Stimulated activated effector memory CD8-positive, alpha-beta T cell treated with anti-CD3 and anti-CD28 coated beads, Interleukin-12 subunit alpha, Interleukin-12 subunit beta, amount 100 ng/mL, for 72 hours (primary cell): ENCODE data around the gene LARGE2.

Source experiments
- ATAC-seq: fragments of 150-1000 bp; cut with Tn5 transposase; 2 replicates; pipeline ENCODE4 v1.10.0; 2021
- DNase-seq, 2 donors: peaks; one replicate each; pipeline ENCODE4 v3.0.0; 2021 to 2022; ENCODE audit warnings: low spot score in 2 of 2
- H3K27ac Mint-ChIP-seq: one replicate; pipeline ENCODE4 v1.8.0; 2022; ENCODE audit warnings: mild to moderate bottlenecking, mixed read lengths
- H3K36me3 Mint-ChIP-seq: one replicate; pipeline ENCODE4 v1.8.0; 2022; ENCODE audit warnings: mild to moderate bottlenecking, mixed read lengths
- H3K4me1 Mint-ChIP-seq: one replicate; pipeline ENCODE4 v1.8.0; 2022; ENCODE audit warnings: mixed read lengths
- H3K4me3 Mint-ChIP-seq: one replicate; pipeline ENCODE4 v1.8.0; 2022; ENCODE audit warnings: mild to moderate bottlenecking, mixed read lengths
- H3K9me3 Mint-ChIP-seq: one replicate; pipeline ENCODE4 v1.8.0; 2022; ENCODE audit warnings: mixed read lengths

LARGE2 gene

GRCh38 chr11:45918962-45919675 lies 3.3 kb upstream of the LARGE2 start:
- Mint-ChIP-seq H3K9me3 (no peaks in the 10 kb centered on the region), H3K4me1 (peaks cover 59% of the 10 kb centered on the region), H3K36me3 (peaks cover 32% of the 10 kb centered on the region), H3K4me3 (peak overlapping the region; percentile 97), H3K27ac (peak overlapping the region; percentile 97)
- no peak for ATAC-seq
- no peak for DNase-seq

- peak overlapping the region; percentile 54 for H3K27ac Mint-ChIP-seq
- no peak for DNase-seq
- no peaks in the 10 kb centered on the region for H3K9me3 Mint-ChIP-seq
- H3K4me1 Mint-ChIP-seq = peaks cover 64% of the 10 kb centered on the region
- H3K36me3 Mint-ChIP-seq = peaks cover 32% of the 10 kb centered on the region
- ATAC-seq = no peak
- peak overlapping the region; percentile 97 for H3K4me3 Mint-ChIP-seq
Observed at GRCh38 chr11:45919806-45920530, 2.5 kb upstream of the LARGE2 start.

GRCh38 chr11:45920531-45921477 lies 1.7 kb upstream of the LARGE2 start:
- Mint-ChIP-seq H3K36me3 (peaks cover 24% of the 10 kb centered on the region), H3K27ac (peak overlapping the region; percentile 54), H3K4me1 (peaks cover 58% of the 10 kb centered on the region), H3K4me3 (peak overlapping the region; percentile 64), H3K9me3 (no peaks in the 10 kb centered on the region)
- DNase-seq = no peak
- no peak for ATAC-seq

GRCh38 chr11:45921561-45922424 lies 663 bp upstream of the LARGE2 start:
- H3K4me1 Mint-ChIP-seq = peaks cover 58% of the 10 kb centered on the region
- H3K4me3 Mint-ChIP-seq = peak overlapping the region; percentile 64
- H3K36me3 Mint-ChIP-seq = peaks cover 14% of the 10 kb centered on the region
- DNase-seq (no peak), ATAC-seq (no peak)
- H3K27ac Mint-ChIP-seq = peak overlapping the region; percentile 54
- H3K9me3 Mint-ChIP-seq = no peaks in the 10 kb centered on the region

GRCh38 chr11:45924036-45924915 lies 1.8 kb downstream of the LARGE2 start:
- Mint-ChIP-seq H3K9me3 (no peaks in the 10 kb centered on the region), H3K36me3 (peaks cover 7% of the 10 kb centered on the region), H3K27ac (peak overlapping the region; percentile 26), H3K4me3 (peak overlapping the region; percentile 72), H3K4me1 (peaks cover 57% of the 10 kb centered on the region)
- DNase-seq (no peak), ATAC-seq (no peak)

- no peak for DNase-seq
- Mint-ChIP-seq H3K36me3 (peaks cover 9% of the 10 kb centered on the region), H3K4me1 (peaks cover 57% of the 10 kb centered on the region), H3K9me3 (no peaks in the 10 kb centered on the region), H3K4me3 (no peak overlapping the region), H3K27ac (peak overlapping the region; percentile 26)
- no peak for ATAC-seq
Observed at GRCh38 chr11:45924927-45925326, 2.5 kb downstream of the LARGE2 start.

GRCh38 chr11:45925550-45925949 lies 3.1 kb downstream of the LARGE2 start:
- peaks cover 61% of the 10 kb centered on the region for H3K4me1 Mint-ChIP-seq
- no peaks in the 10 kb centered on the region for H3K9me3 Mint-ChIP-seq
- H3K4me3 Mint-ChIP-seq = no peak overlapping the region
- DNase-seq = no peak
- ATAC-seq = no peak
- peaks cover 16% of the 10 kb centered on the region for H3K36me3 Mint-ChIP-seq
- H3K27ac Mint-ChIP-seq = no peak overlapping the region

- no peaks in the 10 kb centered on the region for H3K9me3 Mint-ChIP-seq
- DNase-seq = no peak
- H3K27ac Mint-ChIP-seq = no peak overlapping the region
- ATAC-seq = no peak
- H3K36me3 Mint-ChIP-seq = peaks cover 17% of the 10 kb centered on the region
- no peak overlapping the region for H3K4me3 Mint-ChIP-seq
- H3K4me1 Mint-ChIP-seq = peaks cover 65% of the 10 kb centered on the region
Observed at GRCh38 chr11:45926001-45926401, 3.5 kb downstream of the LARGE2 start.

GRCh38 chr11:45926536-45927331 lies 4.3 kb downstream of the LARGE2 start:
- H3K4me3 Mint-ChIP-seq = no peak overlapping the region
- no peaks in the 10 kb centered on the region for H3K9me3 Mint-ChIP-seq
- DNase-seq = no peak
- H3K27ac Mint-ChIP-seq = peak overlapping the region; percentile 97
- peaks cover 66% of the 10 kb centered on the region for H3K4me1 Mint-ChIP-seq
- peaks cover 25% of the 10 kb centered on the region for H3K36me3 Mint-ChIP-seq
- ATAC-seq = no peak

GRCh38 chr11:45927332-45927683 lies 4.9 kb downstream of the LARGE2 start:
- Mint-ChIP-seq H3K9me3 (no peaks in the 10 kb centered on the region), H3K36me3 (peaks cover 30% of the 10 kb centered on the region), H3K4me1 (peaks cover 67% of the 10 kb centered on the region), H3K27ac (peak overlapping the region; percentile 97), H3K4me3 (no peak overlapping the region)
- peak in 1 of 2 donors; percentile 58 for DNase-seq
- ATAC-seq = peak; percentile 35

- Mint-ChIP-seq H3K36me3 (peaks cover 36% of the 10 kb centered on the region), H3K4me1 (peaks cover 67% of the 10 kb centered on the region), H3K4me3 (no peak overlapping the region), H3K9me3 (no peaks in the 10 kb centered on the region), H3K27ac (peak overlapping the region; percentile 97)
- ATAC-seq (no peak), DNase-seq (peak in 1 of 2 donors; percentile 50)
Observed at GRCh38 chr11:45927684-45928413, 5.4 kb downstream of the LARGE2 start.

GRCh38 chr11:45928535-45929215 lies 6.2 kb downstream of the LARGE2 start:
- H3K4me1 Mint-ChIP-seq = peaks cover 62% of the 10 kb centered on the region
- H3K27ac Mint-ChIP-seq = peak overlapping the region; percentile 97

More at GRCh38 chr11:45928535-45929215, 6.2 kb downstream of the LARGE2 start:
- no peak for ATAC-seq
- no peaks in the 10 kb centered on the region for H3K9me3 Mint-ChIP-seq
- H3K4me3 Mint-ChIP-seq = no peak overlapping the region
- peaks cover 44% of the 10 kb centered on the region for H3K36me3 Mint-ChIP-seq
- DNase-seq = no peak
